GM12872 (cell line): ENCODE results near the gene PANK1.

ENCODE experiments used
- TF ChIP-seq, protein P1 (sequence below): IDR thresholded peaks from 3 replicates; pipeline ENCODE4 v1.5.1; 2011; ENCODE audit warnings: low read depth, mild to moderate bottlenecking, low read length, moderate library complexity; ENCODE audit not compliant: insufficient read depth

The PANK1 gene

DNA sequence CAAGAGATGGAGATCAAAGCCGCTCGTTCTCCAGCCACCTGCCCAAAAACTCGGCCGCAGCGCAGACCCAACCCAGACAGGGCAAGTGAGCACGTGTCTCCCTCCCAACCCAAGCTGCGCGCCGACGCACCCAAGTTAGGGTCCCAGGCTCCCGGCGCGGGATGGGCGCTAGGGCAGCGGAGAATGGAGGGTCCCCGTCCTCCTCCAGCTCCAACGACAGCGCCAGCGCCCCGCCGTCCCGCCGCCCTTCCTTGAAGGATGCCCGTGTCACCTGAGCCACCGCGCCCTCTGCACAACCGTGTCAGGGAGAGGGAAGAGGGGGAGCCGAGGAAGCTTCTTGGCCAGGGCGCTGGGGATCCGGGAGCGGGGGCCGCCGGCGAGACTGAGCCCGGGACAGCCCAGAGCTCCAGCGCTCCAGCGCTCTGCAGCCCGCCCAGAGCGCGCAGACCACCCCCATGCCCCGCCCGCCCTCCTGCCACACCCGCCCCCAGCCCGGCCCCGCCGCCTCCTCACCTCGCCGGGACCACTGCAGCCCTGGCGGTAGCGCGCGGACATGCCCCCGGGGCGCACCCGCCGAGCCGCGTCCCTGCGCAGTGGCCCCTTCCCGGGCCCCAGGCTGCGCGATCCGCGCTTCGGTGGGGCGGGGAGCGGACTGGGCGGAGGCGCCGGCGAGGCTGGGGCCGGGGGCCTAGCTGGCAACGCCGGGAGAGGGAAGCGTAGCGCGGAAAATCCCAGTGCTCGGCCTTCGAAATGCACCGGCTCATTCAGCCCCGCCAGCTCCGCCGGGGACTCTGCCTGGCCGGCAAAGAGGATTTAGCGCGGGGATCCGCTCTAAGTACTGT, 109.7 kb downstream of the PANK1 start, which contains the start of gene SLC16A12:
TSS of gene SLC16A12 (minus strand) at position 424 of the 842 bp plus-strand sequence. CDS start 73,016 bp downstream, outside the sequence.
- TF ChIP-seq, protein P1, sequence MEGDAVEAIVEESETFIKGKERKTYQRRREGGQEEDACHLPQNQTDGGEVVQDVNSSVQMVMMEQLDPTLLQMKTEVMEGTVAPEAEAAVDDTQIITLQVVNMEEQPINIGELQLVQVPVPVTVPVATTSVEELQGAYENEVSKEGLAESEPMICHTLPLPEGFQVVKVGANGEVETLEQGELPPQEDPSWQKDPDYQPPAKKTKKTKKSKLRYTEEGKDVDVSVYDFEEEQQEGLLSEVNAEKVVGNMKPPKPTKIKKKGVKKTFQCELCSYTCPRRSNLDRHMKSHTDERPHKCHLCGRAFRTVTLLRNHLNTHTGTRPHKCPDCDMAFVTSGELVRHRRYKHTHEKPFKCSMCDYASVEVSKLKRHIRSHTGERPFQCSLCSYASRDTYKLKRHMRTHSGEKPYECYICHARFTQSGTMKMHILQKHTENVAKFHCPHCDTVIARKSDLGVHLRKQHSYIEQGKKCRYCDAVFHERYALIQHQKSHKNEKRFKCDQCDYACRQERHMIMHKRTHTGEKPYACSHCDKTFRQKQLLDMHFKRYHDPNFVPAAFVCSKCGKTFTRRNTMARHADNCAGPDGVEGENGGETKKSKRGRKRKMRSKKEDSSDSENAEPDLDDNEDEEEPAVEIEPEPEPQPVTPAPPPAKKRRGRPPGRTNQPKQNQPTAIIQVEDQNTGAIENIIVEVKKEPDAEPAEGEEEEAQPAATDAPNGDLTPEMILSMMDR = no peak

DNA sequence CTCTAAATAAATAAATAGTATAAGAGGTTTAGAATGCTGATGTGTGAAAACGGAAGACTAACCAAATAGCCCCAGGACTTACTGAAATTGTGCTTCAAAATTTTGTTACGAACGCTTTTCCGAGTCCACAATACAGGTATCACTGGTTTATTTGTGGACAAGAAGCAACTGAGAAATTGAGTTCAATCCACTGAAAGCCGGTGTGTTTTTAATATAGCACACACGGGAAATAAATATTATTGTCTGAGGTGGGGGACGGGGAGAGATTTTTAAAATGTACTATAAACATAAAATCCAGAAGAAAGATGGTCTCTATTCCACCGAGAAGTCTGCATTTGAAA, 110.2 kb downstream of the PANK1 start:
- TF ChIP-seq, protein P1 = no peak
